PC-9 (cell line): ENCODE data around the gene HOXA9.

Experiments
- EZH2 ChIP-seq: fragments of 200-600 bp; sonication (generic); IDR thresholded peaks from 2 replicates; pipeline ENCODE4 v1.8.0; 2017; ENCODE audit warnings: antibody characterized with exemption, low read depth
- TF ChIP-seq, protein P1 (sequence below): fragments of 200-600 bp; sonication (generic); conservative IDR thresholded peaks from 2 replicates; pipeline ENCODE4 v1.6.1; 2017; ENCODE audit warnings: mixed run types, antibody characterized with exemption, mild to moderate bottlenecking, moderate library complexity

DNA sequence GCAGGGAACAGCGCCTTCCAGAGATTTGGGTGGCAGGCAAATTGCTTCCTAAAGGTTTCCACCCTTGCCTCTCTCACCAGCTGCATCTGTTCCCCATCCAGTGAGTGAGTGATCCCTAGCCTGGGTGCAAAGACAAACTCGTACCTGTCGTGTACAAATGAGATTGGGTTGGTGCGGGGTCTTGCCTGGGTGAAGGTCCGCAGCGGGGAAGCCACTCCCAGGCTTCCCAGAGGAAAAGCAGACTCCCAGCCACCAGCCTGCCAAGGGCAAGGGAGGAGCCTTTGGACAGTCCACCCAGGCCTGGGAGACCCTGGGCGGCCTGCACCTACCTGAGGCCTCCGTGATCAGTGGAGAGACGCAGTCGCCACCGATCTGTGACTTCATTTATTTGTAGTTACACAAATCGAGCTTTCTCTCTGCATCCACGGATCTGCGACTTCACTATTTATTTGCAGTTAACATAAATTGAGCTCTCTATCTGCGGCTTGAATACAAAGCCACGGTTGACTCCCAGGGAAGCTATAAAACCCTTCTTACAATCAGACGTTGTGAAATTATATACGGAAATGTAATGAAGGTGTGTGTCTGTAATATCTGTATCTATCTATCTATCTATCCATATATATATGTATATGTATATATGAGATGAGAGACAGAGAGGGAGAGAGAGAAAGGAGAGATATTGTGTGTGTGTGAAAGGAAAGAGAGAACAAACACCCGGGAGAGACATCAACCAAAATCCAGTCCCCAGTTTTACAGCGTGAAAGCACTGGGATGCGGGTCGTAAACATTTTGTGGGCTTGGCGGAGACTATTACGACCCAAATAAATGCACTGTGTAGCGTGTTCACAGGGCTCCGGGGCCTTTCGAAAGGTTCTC is 5.8 kb downstream of the HOXA9 start:
- TF ChIP-seq, protein P1, sequence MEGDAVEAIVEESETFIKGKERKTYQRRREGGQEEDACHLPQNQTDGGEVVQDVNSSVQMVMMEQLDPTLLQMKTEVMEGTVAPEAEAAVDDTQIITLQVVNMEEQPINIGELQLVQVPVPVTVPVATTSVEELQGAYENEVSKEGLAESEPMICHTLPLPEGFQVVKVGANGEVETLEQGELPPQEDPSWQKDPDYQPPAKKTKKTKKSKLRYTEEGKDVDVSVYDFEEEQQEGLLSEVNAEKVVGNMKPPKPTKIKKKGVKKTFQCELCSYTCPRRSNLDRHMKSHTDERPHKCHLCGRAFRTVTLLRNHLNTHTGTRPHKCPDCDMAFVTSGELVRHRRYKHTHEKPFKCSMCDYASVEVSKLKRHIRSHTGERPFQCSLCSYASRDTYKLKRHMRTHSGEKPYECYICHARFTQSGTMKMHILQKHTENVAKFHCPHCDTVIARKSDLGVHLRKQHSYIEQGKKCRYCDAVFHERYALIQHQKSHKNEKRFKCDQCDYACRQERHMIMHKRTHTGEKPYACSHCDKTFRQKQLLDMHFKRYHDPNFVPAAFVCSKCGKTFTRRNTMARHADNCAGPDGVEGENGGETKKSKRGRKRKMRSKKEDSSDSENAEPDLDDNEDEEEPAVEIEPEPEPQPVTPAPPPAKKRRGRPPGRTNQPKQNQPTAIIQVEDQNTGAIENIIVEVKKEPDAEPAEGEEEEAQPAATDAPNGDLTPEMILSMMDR = no peak
- no peak for TF ChIP-seq EZH2
